Suppressor macrophage treated with lipopolysaccharide for 1 hour (primary cell): ENCODE data around the gene CITED1.
"Not testable (repeated sequence)": the region's sequence is repeated elsewhere in the genome, so short reads cannot be mapped to it uniquely, and the experiment has no call there.

Experiments used
- DNase-seq, 3 donors: peaks; one replicate each; pipeline ENCODE4 v3.0.0-alpha.2; 2020 to 2022

The CITED1 gene

GRCh38 chrX:72305286-72306084 is at the start of gene CITED1:
CITED1 (minus strand) TSS chrX:72305914; CDS start chrX:72302869, 3,045 bp downstream.
- peak in 2 of 3 donors; percentile 18 to 21 for DNase-seq

- DNase-seq = no peak
Observed at GRCh38 chrX:72352786-72353185, 47.1 kb upstream of the CITED1 start.

GRCh38 chrX:72351606-72352334 is 46.1 kb upstream of the CITED1 start:
- DNase-seq = no peak

- no peak for DNase-seq
Observed at GRCh38 chrX:72349190-72349589, 43.5 kb upstream of the CITED1 start.

- no peak for DNase-seq
Observed at GRCh38 chrX:72348247-72348979, 42.7 kb upstream of the CITED1 start.

- DNase-seq = no peak
Observed at GRCh38 chrX:72347366-72347765, 41.7 kb upstream of the CITED1 start.

GRCh38 chrX:72346302-72346949 is 40.7 kb upstream of the CITED1 start:
- no peak for DNase-seq

GRCh38 chrX:72340626-72341025 is 34.9 kb upstream of the CITED1 start:
- no peak for DNase-seq

GRCh38 chrX:72340041-72340440 is 34.3 kb upstream of the CITED1 start:
- no peak for DNase-seq

GRCh38 chrX:72330131-72330530 is 24.4 kb upstream of the CITED1 start:
- no peak for DNase-seq

GRCh38 chrX:72326605-72327300 is 21.0 kb upstream of the CITED1 start:
- no peak for DNase-seq

- DNase-seq = not testable (repeated sequence)
Observed at GRCh38 chrX:72319651-72320050, 13.9 kb upstream of the CITED1 start.

GRCh38 chrX:72317139-72317538 is 11.4 kb upstream of the CITED1 start:
- DNase-seq = no peak

- no peak for DNase-seq
Observed at GRCh38 chrX:72316408-72317110, 10.8 kb upstream of the CITED1 start.

- no peak for DNase-seq
Observed at GRCh38 chrX:72314881-72315280, 9.2 kb upstream of the CITED1 start.

GRCh38 chrX:72313707-72314641 is 8.3 kb upstream of the CITED1 start:
- DNase-seq = no peak

GRCh38 chrX:72312311-72312940 is 6.7 kb upstream of the CITED1 start:
- DNase-seq = no peak

- DNase-seq = no peak
Observed at GRCh38 chrX:72309297-72310071, 3.8 kb upstream of the CITED1 start.
